Psoas muscle (tissue), 8 donors: ENCODE data around the gene MYO1C. TPM values are rescaled to one million over a fixed set of nuclear protein-coding genes. Genes with fewer than 3 reads are reported as not detected.

Experiments
- ATAC-seq, 4 donors: fragments of 200-7000 bp; cut with Tn5 transposase; one replicate each; pipeline ENCODE4 v1.9.1; 2020; ENCODE audit warnings: moderate library complexity in 3 of 4, mild to moderate bottlenecking in 2 of 4
- DNase-seq, 2 donors: peaks; one replicate each; pipeline ENCODE4 v3.0.0-alpha.2; 2020
- H3K27ac ChIP-seq: fragments of 200-600 bp; one replicate; pipeline ENCODE4 v1.8.0; 2022
- H3K27me3 ChIP-seq, 3 donors: fragments of 200-600 bp in 1 of 3; one replicate each; pipeline versions ENCODE4 v1.6.1 to v1.8.0; 2013 to 2022; ENCODE audit warnings: low read length in 2 of 3, mild to moderate bottlenecking in 2 of 3, moderate library complexity in 1 of 3; ENCODE audit not compliant: insufficient read depth in 3 of 3
- H3K36me3 ChIP-seq, 2 donors: fragments of 200-600 bp in 1 of 2; one replicate each; pipeline versions ENCODE4 v1.6.1 to v1.8.0; 2013 to 2022; ENCODE audit warnings: low read depth in 1 of 2, mild to moderate bottlenecking in 1 of 2, moderate library complexity in 1 of 2; ENCODE audit not compliant: insufficient read depth in 1 of 2
- H3K4me1 ChIP-seq: fragments of 200-600 bp; one replicate; pipeline ENCODE4 v1.8.0; 2022
- H3K4me3 ChIP-seq: fragments of 200-600 bp; one replicate; pipeline ENCODE4 v1.8.0; 2022; ENCODE audit warnings: mild to moderate bottlenecking
- H3K9me3 ChIP-seq: fragments of 200-600 bp; one replicate; pipeline ENCODE4 v1.8.0; 2022
- CTCF ChIP-seq: fragments of 200-600 bp; IDR thresholded peaks from one replicate; pipeline ENCODE4 v1.8.0; 2022; ENCODE audit warnings: antibody characterized with exemption
- WGBS, 3 donors: extraction: QIAGEN DNeasy Blood & Tissue Kit; methylation state at CpG; one replicate each; pipeline versions ENCODE4 v1.1.6 to v1.1.7; 2013; 5-methylcytosine and 5-hydroxymethylcytosine counted together
- intact Hi-C, 2 donors: fragments of 100-400 bp; cut with DNase I; formaldehyde crosslinking; loops; one replicate each; pipeline versions ENCODE4 v1.11.0 to v1.14.2; 2022
- polyA plus RNA-seq, 3 donors: library from polyadenylated mRNA; stranded (reverse); fragments of 200-250 nt; gene quantifications; one replicate each; pipeline ENCODE4 v1.2.3, GENCODE V29; 2013
- total RNA-seq, 4 donors: library from RNA; stranded (reverse); fragmentation: NEBNext Ultra II Directional in 2 of 4; extraction: Animal tissue kit (Norgen Biotek cat#: 25700) in 2 of 4; gene quantifications; one replicate each; pipeline versions ENCODE4 v1.2.1 to v1.2.4, GENCODE V29; 2021 to 2023
- donor health status: healthy with polysubstance abuse.
- donor health status: DM: no; HTN: no; CAD: no; lungs with moderate emphysema.
- donor health status: Bipolar disorder and iron deficiency.
- donor health status: healthy.
- donor health status: DM: yes; HTN: yes; CAD: no.
- donor health status: DM: no; HTN: no; CAD: no.
- donor health status: DM: no; HTN: no; CAD: no.
- donor health status: DM: yes; HTN: yes; CAD: no.

Gene MYO1C
- total and polyA plus RNA-seq, 7 donors: 24.0 to 82.7 (median 68.1) TPM

- Histone ChIP-seq H3K4me1 (peaks cover 56% of the 10 kb centered on the region), H3K27ac (no peak overlapping the region), H3K36me3 (peaks cover 0 to 26% of the 10 kb centered on the region in 2 donors), H3K27me3 (no peaks in the 10 kb centered on the region), H3K4me3 (no peak overlapping the region), H3K9me3 (no peaks in the 10 kb centered on the region)
- intact Hi-C loops: loop anchor here in 1 of 2 donors (2.0 kb wide), 1 partner anchor 19 kb away; no protein-coding TSS in a partner anchor
- no peak for DNase-seq
- ATAC-seq: no peak
- WGBS, 3 donors: 90 to 96% (median 94%) methylated on average over 7 of the region's 7 CpGs
- no peak for TF ChIP-seq CTCF
These were observed 1.7 kb upstream of the MYO1C start for GRCh38 chr17:1494203-1494602.

GRCh38 chr17:1493291-1493980 is 950 bp upstream of the MYO1C start:
- TF ChIP-seq CTCF: no peak
- H3K9me3 ChIP-seq: no peaks in the 10 kb centered on the region
- peaks cover 63% of the 10 kb centered on the region for H3K4me1 ChIP-seq
- intact Hi-C loops: no loop called here
- peaks cover 0 to 20% of the 10 kb centered on the region in 2 donors for H3K36me3 ChIP-seq
- H3K27ac ChIP-seq: peak overlapping the region; percentile 12
- no peaks in the 10 kb centered on the region for H3K27me3 ChIP-seq
- no peak for ATAC-seq
- no peak overlapping the region for H3K4me3 ChIP-seq
- WGBS, 3 donors: 67 to 72% (median 70%) methylated on average over 22 to 23 of the region's 23 CpGs
- peak in 1 of 2 donors; percentile 67 for DNase-seq

- peaks cover 0 to 8% of the 10 kb centered on the region in 2 donors for H3K36me3 ChIP-seq
- peaks cover 77% of the 10 kb centered on the region for H3K4me1 ChIP-seq
- H3K27me3 ChIP-seq: no peaks in the 10 kb centered on the region
- H3K27ac ChIP-seq: peak overlapping the region; percentile 82
- peak overlapping the region; percentile 85 for H3K4me3 ChIP-seq
- no peaks in the 10 kb centered on the region for H3K9me3 ChIP-seq
- DNase-seq (peak; percentile 77 to 81), ATAC-seq (peak; percentile 28 to 51 (median 47))
- intact Hi-C loops: no loop called here
- WGBS, 3 donors: 4 to 20% (median 8%) methylated on average over 38 to 94 of the region's 94 CpGs
- no peak for TF ChIP-seq CTCF
These were observed 840 bp downstream of the MYO1C start for GRCh38 chr17:1491443-1492248.

DNA sequence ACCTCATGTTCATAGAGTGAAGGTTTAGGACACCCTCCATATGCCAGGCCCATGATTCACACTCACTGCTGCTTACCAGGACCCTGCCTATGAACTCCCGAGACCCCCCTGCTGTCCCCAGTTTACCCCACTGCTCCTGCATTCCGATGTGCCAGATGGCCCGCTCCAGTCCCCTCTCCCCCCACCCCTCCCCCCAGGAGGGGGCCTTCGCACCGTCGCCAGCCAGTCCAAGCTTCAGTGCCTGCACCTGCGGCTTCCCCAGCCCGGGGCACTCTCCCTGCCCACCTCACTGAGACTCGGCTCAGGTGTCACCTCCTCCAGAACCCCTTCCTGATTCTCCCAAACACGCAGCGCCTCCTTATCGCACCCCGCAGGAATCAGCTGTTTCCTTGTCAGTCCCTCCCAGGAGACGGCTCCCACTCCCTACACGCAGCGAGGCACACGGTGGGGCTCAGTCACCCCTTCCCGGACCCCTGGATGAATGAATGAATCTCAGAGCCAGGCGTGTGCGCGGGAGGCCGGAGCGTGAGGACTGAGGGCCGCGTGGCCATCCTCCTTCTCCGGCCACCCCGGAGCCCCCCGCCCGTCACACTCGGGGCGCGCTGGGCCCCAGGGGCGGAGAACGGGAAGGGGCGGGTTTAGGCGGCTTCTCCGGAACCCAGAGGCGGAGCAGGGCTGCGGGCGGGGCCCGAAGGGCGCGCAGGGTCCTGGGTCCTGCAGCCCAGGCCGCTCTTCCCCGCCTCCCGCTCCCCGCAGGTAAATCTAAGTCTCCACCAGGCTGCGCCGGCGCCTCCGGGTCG is 1.6 kb downstream of the MYO1C start:
- peaks cover 71% of the 10 kb centered on the region for H3K4me1 ChIP-seq
- peak in 1 of 4 donors; percentile 15 for ATAC-seq
- intact Hi-C loops: no loop called here

More for the DNA sequence above, 1.6 kb downstream of the MYO1C start:
- H3K27ac ChIP-seq: peak overlapping the region; percentile 82
- H3K36me3 ChIP-seq: peaks cover 0 to under 1% of the 10 kb centered on the region in 2 donors
- no peak for TF ChIP-seq CTCF
- H3K4me3 ChIP-seq: peak overlapping the region; percentile 85
- WGBS, 3 donors: 3 to 4% (median 4%) methylated on average over 38 to 52 of the region's 52 CpGs
- H3K27me3 ChIP-seq: no peaks in the 10 kb centered on the region
- no peaks in the 10 kb centered on the region for H3K9me3 ChIP-seq
- peak; percentile 71 to 78 for DNase-seq
